Erythroblast (primary cell): Measurements from ENCODE around the gene SEPTIN11.

Experiments used
- GATA1 ChIP-seq: IDR thresholded peaks from 2 replicates; pipeline ENCODE4 v1.6.1; 2011; ENCODE audit warnings: low read depth, mild to moderate bottlenecking, control low read depth, low read length, moderate library complexity
- POLR2A ChIP-seq: IDR thresholded peaks from 2 replicates; pipeline ENCODE4 v1.6.1; 2011; ENCODE audit warnings: mild to moderate bottlenecking, low read length

DNA sequence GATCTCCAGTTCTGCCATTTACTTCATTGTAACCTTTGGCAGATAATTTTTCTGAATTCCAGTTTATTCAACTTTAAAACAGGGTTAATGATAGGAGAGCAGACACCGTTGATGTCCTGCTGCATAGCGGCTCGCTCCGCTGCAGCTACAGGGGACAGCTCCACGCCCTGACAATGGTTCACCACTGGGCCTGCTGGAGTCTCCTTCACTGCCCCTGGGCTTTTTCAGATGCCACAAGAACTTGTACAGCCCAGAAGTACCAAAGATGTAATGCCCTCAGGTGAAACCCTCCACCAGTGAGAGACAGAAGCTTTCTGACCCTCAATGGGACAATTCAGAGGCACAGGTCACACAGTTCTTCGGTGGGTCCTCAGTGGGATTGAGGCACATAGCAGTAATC is 22.7 kb upstream of the SEPTIN11 start:
- no peak for TF ChIP-seq POLR2A
- TF ChIP-seq GATA1: no peak
